ENCODE measurements around the gene RPL18. TPM values are rescaled to one million over a fixed set of nuclear protein-coding genes. Genes with fewer than 3 reads are reported as not detected.
A peak's percentile ranks its signal among the peaks of the same experiment; 100 is the strongest.

Gene RPL18
- total and polyA plus RNA-seq, 9 of the 15 experiments (the other 6 are each of a cell fraction or from before 2014, with no cell fraction given) = 312 to 2,635 (median 1,653) TPM

DNA sequence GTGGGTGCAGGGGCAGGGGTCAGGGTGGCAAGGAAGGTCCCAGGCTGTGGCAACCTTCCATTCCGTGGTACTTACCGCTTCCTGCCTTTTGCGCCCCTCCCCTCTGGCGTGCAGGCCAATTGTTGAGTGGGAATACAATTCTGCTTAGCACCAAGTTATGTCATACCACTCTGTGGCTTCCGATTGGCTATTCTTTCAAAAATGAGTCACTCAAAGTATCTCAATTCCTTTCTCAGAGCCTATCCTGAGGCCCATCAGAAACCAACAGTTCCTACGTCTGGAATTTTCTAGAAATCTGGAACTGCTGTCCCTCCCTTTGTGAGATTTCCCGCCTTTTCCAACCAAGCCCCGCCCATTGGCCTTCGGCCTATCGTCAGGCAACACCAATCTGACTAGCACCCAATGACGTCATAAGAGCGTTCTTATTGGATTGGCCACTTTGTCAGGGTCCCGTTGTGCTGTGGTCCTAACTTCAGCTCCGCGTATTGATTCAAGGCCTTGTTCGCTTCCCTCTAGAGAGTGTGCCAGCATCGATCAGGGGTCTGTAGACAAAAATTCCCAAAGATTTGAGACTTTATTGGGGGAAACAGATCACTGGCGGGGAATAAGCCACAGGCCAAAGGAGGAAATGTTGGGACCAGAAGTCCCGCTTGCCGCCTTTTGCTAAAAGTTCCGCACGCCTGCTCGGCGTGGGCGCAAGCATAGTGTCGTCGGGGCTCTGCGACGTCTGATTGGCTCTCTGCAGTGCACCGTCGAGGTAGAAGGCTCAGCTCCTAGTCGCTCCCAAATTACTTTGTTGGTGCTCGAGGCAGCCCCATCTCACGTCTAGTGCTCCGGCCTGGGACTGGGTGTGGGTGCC, 42.1 kb upstream of the RPL18 start (continued):
- TF ChIP-seq, protein P1, sequence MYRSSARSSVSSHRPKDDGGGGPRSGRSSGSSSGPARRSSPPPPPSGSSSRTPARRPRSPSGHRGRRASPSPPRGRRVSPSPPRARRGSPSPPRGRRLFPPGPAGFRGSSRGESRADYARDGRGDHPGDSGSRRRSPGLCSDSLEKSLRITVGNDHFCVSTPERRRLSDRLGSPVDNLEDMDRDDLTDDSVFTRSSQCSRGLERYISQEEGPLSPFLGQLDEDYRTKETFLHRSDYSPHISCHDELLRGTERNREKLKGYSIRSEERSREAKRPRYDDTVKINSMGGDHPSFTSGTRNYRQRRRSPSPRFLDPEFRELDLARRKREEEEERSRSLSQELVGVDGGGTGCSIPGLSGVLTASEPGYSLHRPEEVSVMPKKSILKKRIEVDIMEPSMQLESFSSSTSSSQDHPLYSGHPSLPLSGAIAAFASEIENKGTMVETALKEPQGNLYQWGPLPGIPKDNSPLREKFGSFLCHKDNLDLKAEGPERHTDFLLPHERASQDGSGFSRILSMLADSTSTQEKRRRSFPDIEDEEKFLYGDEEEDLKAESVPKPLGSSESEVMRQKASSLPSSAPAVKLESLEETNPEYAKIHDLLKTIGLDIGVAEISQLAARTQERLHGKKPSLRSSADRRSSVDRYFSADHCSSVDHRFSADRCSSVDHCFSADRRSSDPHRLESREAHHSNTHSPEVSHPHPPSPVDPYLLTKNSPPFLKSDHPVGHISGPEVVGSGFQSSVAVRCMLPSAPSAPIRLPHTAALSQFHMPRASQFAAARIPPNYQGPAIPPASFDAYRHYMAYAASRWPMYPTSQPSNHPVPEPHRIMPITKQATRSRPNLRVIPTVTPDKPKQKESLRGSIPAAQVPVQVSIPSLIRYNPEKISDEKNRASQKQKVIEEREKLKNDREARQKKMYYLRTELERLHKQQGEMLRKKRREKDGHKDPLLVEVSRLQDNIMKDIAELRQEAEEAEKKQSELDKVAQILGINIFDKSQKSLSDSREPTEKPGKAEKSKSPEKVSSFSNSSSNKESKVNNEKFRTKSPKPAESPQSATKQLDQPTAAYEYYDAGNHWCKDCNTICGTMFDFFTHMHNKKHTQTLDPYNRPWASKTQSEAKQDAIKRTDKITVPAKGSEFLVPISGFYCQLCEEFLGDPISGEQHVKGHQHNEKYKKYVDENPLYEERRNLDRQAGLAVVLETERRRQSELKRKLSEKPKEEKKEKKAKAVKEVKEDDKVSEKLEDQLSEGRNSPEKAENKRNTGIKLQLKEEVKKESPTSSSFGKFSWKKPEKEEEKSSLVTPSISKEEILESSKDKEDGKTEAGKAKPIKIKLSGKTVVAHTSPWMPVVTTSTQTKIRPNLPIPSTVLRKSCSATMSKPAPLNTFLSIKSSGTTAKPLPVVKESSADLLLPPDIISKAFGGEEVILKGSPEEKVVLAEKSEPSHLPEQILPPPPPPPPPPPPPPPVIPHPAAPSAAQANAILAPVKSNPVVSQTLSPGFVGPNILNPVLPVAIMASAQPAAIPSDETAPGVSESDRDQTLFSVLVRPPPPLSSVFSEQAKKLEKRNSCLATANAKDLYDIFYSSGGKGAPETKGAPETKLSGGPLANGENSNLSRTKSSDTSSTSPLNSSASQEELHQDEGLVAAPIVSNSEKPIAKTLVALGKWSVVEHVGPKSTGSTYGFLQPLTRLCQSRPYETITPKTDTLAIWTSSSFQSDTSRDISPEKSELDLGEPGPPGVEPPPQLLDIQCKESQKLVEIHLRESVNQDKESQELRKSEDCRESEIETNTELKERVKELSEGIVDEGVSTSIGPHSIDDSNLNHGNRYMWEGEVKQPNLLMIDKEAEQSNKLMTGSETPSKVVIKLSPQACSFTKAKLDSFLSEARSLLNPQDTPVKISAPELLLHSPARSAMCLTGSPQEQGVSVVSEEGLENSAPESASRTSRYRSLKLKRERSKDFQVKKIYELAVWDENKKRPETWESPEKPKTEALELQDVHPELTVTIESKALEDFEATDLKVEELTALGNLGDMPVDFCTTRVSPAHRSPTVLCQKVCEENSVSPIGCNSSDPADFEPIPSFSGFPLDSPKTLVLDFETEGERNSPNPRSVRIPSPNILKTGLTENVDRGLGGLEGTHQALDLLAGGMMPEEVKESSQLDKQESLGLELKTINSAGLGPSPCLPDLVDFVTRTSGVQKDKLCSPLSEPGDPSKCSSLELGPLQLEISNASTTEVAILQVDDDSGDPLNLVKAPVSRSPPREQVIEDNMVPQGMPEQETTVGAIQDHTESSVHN (IDR thresholded peaks at IDR 0.05; ENCODE audit: borderline replicate concordance in 1 of 2, low read depth in 1 of 2) = no peak
- no peak for TF ChIP-seq RBM22 (IDR thresholded peaks at IDR 0.05; ENCODE audit: low read depth, low read length, poor library complexity, severe bottlenecking)
- no peak for TF ChIP-seq ZNF212 (CRISPR knock-in tag; IDR thresholded peaks at IDR 0.05)
- TF ChIP-seq HNRNPUL1 (IDR thresholded peaks at IDR 0.05; ENCODE audit: low read length) = no peak
- no peak for TF ChIP-seq ZNF133 (CRISPR knock-in tag; IDR thresholded peaks at IDR 0.05)
- peak; percentile 94 for TF ChIP-seq JUND (IDR thresholded peaks at IDR 0.05; ENCODE audit: borderline replicate concordance, low read depth, low read length)
- TF ChIP-seq JUND (tag; IDR thresholded peaks at IDR 0.05; ENCODE audit: borderline replicate concordance, low read depth, low read length) = peak; percentile 92
- TF ChIP-seq, protein P2, sequence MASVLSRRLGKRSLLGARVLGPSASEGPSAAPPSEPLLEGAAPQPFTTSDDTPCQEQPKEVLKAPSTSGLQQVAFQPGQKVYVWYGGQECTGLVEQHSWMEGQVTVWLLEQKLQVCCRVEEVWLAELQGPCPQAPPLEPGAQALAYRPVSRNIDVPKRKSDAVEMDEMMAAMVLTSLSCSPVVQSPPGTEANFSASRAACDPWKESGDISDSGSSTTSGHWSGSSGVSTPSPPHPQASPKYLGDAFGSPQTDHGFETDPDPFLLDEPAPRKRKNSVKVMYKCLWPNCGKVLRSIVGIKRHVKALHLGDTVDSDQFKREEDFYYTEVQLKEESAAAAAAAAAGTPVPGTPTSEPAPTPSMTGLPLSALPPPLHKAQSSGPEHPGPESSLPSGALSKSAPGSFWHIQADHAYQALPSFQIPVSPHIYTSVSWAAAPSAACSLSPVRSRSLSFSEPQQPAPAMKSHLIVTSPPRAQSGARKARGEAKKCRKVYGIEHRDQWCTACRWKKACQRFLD (CRISPR knock-in tag; IDR thresholded peaks at IDR 0.05) = no peak
- TF ChIP-seq, protein P3, sequence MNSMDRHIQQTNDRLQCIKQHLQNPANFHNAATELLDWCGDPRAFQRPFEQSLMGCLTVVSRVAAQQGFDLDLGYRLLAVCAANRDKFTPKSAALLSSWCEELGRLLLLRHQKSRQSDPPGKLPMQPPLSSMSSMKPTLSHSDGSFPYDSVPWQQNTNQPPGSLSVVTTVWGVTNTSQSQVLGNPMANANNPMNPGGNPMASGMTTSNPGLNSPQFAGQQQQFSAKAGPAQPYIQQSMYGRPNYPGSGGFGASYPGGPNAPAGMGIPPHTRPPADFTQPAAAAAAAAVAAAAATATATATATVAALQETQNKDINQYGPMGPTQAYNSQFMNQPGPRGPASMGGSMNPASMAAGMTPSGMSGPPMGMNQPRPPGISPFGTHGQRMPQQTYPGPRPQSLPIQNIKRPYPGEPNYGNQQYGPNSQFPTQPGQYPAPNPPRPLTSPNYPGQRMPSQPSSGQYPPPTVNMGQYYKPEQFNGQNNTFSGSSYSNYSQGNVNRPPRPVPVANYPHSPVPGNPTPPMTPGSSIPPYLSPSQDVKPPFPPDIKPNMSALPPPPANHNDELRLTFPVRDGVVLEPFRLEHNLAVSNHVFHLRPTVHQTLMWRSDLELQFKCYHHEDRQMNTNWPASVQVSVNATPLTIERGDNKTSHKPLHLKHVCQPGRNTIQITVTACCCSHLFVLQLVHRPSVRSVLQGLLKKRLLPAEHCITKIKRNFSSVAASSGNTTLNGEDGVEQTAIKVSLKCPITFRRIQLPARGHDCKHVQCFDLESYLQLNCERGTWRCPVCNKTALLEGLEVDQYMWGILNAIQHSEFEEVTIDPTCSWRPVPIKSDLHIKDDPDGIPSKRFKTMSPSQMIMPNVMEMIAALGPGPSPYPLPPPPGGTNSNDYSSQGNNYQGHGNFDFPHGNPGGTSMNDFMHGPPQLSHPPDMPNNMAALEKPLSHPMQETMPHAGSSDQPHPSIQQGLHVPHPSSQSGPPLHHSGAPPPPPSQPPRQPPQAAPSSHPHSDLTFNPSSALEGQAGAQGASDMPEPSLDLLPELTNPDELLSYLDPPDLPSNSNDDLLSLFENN (IDR thresholded peaks at IDR 0.05; ENCODE audit: low read depth in 2 of 2, low read length in 2 of 2) = no peak
- TF ChIP-seq SP1 (CRISPR knock-in tag; IDR thresholded peaks at IDR 0.05) = peak; percentile 91
- no peak for TF ChIP-seq SMARCB1 (IDR thresholded peaks at IDR 0.05; ENCODE audit: insufficient read length, low read depth)
- no peak for TF ChIP-seq XRCC5 (IDR thresholded peaks at IDR 0.05; ENCODE audit: low read depth, low read length)
- 0 out of 2 replicates have a peak, but pooled peaks have one; percentile 53 for TF ChIP-seq ZNF76 (CRISPR knock-in tag; IDR thresholded peaks at IDR 0.05; ENCODE audit: borderline replicate concordance)

Measured in K562 (cell line).